Retinal pigment epithelial cell (primary cell): ENCODE measurements around the gene CSMD2.

Source experiments
- DNase-seq: peaks from one replicate; pipeline ENCODE4 v3.0.0-alpha.2; 2010; ENCODE audit warnings: low read depth
- H3K4me3 ChIP-seq: 2 replicates; pipeline ENCODE4 v1.5.1; 2011; ENCODE audit warnings: mild to moderate bottlenecking, low read length, control low read depth, moderate library complexity
- TF ChIP-seq, protein P1 (sequence below): conservative IDR thresholded peaks from 2 replicates; pipeline ENCODE4 v1.5.1; 2011; ENCODE audit warnings: low read depth, low read length, control low read depth, inconsistent platforms

The CSMD2 gene

DNA sequence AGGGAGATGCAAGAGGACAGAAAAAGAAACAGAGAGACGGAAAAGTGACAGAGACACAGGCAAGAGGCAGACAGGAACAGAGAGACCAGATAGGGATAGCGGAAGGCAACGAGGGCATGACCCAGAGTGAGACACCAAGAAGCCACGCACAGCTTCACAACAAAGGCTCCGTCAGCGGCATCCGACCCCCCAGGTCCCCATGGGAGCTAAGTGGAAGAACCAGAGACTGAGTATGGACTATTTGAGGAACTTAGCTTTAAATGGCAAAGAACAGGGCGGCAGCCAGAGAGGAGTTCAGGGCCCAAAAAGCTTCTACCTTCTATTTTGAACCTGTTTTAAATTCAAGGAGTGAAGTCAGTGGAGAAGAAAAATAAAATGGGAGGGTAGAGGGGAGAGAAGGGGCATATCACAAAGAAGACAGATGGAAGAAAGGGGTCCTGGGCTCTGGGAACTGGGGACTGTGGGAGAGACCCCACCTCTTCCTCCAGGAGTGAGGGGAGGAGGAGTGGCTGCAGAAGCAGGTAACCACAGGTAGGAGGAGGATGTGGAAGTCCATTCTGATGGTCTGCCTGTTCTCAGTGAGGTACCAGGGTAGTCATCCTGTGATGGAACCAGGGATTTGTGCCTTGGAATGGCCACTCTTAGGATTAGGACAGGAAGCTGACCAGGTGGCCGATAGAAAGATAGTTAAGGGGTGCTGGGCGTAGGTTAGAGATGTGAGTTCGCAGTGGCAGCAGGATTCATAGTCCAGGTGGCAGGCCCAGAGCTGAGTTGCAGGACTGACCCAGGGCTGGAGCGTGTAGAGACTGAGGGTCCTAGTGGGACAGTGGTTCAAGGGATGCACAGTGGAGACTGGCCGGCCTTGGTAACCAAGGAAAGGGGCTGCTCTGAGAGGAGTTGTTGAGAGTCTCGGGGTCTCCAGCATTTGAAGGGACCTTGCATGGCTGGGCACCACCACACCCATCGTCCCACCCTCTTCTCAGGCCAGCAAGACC is 37.7 kb downstream of the CSMD2 start:
- DNase-seq: no peak
- no peak overlapping the region for H3K4me3 ChIP-seq
- TF ChIP-seq, protein P1, sequence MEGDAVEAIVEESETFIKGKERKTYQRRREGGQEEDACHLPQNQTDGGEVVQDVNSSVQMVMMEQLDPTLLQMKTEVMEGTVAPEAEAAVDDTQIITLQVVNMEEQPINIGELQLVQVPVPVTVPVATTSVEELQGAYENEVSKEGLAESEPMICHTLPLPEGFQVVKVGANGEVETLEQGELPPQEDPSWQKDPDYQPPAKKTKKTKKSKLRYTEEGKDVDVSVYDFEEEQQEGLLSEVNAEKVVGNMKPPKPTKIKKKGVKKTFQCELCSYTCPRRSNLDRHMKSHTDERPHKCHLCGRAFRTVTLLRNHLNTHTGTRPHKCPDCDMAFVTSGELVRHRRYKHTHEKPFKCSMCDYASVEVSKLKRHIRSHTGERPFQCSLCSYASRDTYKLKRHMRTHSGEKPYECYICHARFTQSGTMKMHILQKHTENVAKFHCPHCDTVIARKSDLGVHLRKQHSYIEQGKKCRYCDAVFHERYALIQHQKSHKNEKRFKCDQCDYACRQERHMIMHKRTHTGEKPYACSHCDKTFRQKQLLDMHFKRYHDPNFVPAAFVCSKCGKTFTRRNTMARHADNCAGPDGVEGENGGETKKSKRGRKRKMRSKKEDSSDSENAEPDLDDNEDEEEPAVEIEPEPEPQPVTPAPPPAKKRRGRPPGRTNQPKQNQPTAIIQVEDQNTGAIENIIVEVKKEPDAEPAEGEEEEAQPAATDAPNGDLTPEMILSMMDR: no peak

DNA sequence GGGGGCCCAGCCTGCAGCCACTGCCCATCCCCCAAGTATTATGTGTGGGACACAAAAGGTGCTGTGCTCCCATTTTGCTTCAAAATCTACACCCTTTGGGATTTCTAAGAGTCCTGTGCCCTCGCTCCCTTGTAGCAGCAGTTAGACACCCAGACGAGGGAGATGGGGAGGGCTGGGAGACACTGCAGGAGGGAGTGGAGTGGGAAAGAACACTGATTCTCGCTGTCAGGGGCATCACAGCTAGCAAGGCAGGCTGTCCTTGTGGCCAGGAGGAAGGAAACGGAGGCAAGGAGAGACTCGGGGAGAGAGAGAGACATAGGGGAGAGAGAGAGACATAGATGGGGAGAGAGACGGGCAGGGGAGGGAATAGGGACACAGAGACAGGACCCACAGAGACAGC is 38.5 kb downstream of the CSMD2 start:
- no peak overlapping the region for H3K4me3 ChIP-seq
- TF ChIP-seq, protein P1: no peak
- no peak for DNase-seq

DNA sequence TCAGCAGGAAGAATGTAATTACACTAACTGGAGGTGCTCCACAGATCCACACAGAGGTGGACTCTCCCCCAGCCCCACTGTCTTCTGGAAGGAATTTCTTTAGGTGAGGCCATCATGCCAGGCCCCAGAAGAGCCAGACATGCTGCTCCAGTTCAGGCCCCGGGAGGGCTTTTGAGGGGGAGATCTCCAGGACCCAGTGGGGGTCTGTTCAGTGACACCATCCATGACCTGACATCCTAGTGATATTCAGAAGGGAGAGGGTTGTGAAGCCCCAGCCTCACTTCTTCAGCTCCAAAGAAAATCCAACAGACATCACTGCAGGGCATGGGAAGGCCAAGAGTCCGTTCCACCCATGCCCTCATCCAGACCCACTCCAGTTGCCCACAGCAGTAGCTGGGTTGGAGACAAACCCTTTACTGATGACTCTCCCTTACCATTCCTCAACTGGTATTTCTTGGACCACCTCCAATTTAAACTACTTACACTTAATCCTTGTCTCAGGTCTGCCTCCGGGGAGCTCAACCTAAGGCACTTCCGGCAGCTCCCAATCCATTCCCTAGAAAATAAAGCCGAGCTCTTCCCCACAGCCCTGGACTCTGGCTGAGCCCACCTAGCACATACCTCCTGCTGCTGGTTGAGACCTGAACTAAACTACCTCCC is 39.2 kb downstream of the CSMD2 start:
- DNase-seq: no peak

DNA sequence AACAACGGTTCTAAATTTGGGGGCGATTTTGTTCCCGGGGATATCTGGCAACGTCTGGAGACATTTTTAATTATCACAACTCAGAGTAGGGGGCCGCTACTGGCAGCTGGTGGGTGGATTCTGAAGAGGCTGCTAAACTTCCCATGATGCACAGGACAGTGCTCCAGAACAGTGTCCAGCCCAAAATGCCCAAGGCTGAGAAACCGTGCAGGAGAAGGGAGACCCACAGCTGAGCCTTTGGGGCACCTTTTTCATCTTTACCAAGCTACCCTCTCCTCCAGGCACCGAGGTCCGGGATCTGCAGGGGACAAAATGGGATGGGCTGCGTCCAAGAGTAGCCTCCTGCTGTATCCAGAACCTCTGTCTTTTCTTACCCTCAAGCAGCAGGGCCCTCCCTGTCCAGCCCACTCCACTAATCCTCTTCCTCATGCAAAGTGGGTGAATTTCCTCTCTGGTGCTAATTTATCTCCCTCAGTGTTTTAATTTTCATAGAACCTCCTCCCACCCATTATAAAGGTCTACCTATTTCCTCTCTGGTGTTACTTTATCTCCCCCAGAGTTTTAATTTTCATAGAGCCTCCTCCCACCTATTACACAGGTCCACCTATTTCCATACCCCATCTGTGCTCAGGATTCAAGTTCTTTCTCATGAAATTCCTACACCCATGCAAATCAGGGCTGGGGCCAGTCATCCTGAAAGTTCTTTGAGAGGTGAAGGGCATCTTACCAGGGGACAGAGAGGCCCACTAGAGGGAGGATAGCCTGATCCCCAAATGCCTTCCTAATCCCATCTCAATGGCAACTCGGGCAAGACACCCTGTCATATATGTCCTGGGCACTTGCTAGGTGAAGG is 42.7 kb downstream of the CSMD2 start:
- no peak overlapping the region for H3K4me3 ChIP-seq
- TF ChIP-seq, protein P1: no peak
- no peak for DNase-seq

More for the DNA sequence above, 39.2 kb downstream of the CSMD2 start:
- no peak overlapping the region for H3K4me3 ChIP-seq
- TF ChIP-seq, protein P1: no peak

DNA sequence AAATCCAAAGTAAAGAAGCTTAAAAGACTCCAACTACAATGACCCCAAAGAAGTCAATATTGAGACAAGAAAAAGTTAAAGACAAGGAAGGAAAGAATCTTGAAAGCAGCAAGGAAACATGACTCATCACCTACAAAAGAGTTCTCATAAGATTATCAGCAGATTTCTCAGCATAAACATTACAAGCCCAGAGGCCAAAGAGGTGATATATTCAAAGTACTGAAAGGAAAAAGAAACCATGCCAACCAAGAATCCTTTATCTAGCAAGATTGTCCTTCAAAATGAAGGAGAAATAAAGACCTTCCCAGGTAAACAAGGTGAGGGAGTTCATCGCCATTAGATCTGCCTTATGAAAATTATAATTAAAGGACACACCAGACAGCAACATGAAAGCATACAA is 49.8 kb downstream of the CSMD2 start:
- DNase-seq: no peak
- H3K4me3 ChIP-seq: no peak overlapping the region
- TF ChIP-seq, protein P1: no peak

DNA sequence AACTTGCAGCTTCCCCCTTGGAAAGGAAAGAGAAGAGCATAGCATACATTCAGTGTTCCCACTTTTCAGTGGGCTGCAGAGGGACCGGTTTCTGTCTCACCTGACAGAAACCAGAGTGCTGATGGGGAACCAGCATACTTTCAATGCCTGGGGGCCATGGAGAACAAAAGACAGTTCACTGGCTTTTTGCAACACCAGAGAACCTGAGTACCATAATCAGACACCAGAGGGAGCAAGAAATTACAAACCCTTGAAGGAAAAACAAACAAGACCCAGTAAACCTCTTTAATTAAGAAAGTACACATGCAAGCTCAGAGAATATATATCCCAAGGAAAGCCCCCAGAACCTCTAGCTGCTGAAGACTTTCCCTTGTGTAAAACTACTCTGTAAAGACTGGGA is 51.1 kb downstream of the CSMD2 start:
- DNase-seq: no peak
- TF ChIP-seq, protein P1: peak; percentile 16
- H3K4me3 ChIP-seq: no peak overlapping the region
